Transverse colon (tissue), 4 donors: Measurements from ENCODE around the gene C1QA.

Experiments
- CTCF ChIP-seq, 5 experiments: fragments of 200-600 bp in 3 of 5; fragments of 450-650 bp in 2 of 5; sonication (generic) in 3 of 5; IDR thresholded peaks; 1 replicate in 2 of 5; 2 replicates in 3 of 5; pipeline ENCODE4 v1.5.1; 2016 to 2017; ENCODE audit warnings: antibody characterized with exemption in 5 of 5, inconsistent platforms in 3 of 5, mild to moderate bottlenecking in 2 of 5, moderate library complexity in 1 of 5
- POLR2A ChIP-seq: fragments of 450-650 bp; IDR thresholded peaks from one replicate; pipeline ENCODE4 v1.6.1; 2016; ENCODE audit warnings: antibody characterized with exemption, mild to moderate bottlenecking, moderate library complexity
- POLR2AphosphoS5 ChIP-seq, 3 donors: sonication (generic); formaldehyde crosslinking; IDR thresholded peaks; one replicate each; pipeline ENCODE4 v1.6.1; 2016; ENCODE audit warnings: antibody characterized with exemption in 3 of 3

DNA sequence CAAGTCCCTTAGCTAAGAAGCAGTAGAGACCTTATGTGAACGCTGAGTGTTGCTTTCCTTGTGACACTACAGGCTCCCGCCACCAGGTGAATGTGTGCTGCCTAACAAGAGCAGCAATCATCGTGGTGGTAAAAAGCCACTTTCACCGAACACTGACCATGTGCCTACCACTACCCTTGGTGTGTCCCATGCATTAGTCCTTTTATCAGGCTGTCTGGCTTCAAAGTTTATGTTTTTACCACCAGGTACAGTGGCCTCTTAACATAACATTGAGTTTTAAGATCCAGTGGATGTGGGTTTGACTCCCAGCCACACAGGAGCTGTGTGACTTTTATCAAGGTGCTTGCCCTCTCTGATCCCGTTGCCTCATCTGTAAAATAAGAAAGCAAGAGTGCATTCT, 18.3 kb downstream of the C1QA start:
- no peak for TF ChIP-seq CTCF (IDR thresholded peaks at IDR 0.05)
- TF ChIP-seq POLR2AphosphoS5 (IDR thresholded peaks at IDR 0.05), result no peak
- TF ChIP-seq POLR2A, result no peak
